ENCODE measurements around the gene RADIL.

Gene RADIL

GRCh38 chr7:4785371-4785770 lies 98.1 kb downstream of the RADIL start:
- no peak for DNase-seq (ENCODE audit: low spot score)
- TF ChIP-seq, protein P1, sequence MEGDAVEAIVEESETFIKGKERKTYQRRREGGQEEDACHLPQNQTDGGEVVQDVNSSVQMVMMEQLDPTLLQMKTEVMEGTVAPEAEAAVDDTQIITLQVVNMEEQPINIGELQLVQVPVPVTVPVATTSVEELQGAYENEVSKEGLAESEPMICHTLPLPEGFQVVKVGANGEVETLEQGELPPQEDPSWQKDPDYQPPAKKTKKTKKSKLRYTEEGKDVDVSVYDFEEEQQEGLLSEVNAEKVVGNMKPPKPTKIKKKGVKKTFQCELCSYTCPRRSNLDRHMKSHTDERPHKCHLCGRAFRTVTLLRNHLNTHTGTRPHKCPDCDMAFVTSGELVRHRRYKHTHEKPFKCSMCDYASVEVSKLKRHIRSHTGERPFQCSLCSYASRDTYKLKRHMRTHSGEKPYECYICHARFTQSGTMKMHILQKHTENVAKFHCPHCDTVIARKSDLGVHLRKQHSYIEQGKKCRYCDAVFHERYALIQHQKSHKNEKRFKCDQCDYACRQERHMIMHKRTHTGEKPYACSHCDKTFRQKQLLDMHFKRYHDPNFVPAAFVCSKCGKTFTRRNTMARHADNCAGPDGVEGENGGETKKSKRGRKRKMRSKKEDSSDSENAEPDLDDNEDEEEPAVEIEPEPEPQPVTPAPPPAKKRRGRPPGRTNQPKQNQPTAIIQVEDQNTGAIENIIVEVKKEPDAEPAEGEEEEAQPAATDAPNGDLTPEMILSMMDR (IDR thresholded peaks at IDR 0.05; ENCODE audit: borderline replicate concordance, control extremely low read depth, extremely low read depth, insufficient read depth, missing control alignments) = no peak
- in situ Hi-C loops (cut with MboI; ENCODE audit: low sequenced_read_pairs, unreplicated experiment) = no loop called here

DNA sequence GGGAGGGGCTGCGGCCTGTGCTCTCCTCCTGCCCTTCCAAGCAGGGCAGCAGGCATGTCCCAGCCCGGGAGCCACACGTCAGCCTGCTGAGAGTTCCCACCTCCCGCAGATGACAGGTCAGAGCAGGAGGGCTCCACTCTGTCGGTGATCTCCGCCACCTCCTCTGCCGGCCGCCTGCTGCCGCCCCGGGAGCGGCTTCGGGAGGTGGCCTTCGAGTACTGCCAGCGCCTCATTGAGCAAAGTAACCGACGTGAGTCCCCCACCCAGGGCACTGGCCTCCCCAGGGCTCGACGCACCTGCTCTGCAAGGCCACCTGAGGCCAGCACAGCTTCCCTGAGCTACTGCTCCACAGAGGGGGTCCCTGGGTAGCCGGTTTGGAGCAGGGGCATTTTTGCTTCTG lies 98.7 kb downstream of the RADIL start:
- in situ Hi-C loops (cut with MboI; ENCODE audit: low sequenced_read_pairs, unreplicated experiment) = no loop called here
- no peak for DNase-seq (ENCODE audit: low spot score)

GRCh38 chr7:4783762-4784351 lies 99.7 kb downstream of the RADIL start:
- TF ChIP-seq, protein P1 (IDR thresholded peaks at IDR 0.05; ENCODE audit: borderline replicate concordance, control extremely low read depth, extremely low read depth, insufficient read depth, missing control alignments) = no peak
- in situ Hi-C loops (cut with MboI; ENCODE audit: low sequenced_read_pairs, unreplicated experiment) = no loop called here

More for the DNA sequence above, 98.7 kb downstream of the RADIL start:
- TF ChIP-seq, protein P1 (IDR thresholded peaks at IDR 0.05; ENCODE audit: borderline replicate concordance, control extremely low read depth, extremely low read depth, insufficient read depth, missing control alignments) = no peak

GRCh38 chr7:4783292-4783652 lies 100.2 kb downstream of the RADIL start:
- in situ Hi-C loops (cut with MboI; ENCODE audit: low sequenced_read_pairs, unreplicated experiment) = no loop called here
- TF ChIP-seq, protein P1 (IDR thresholded peaks at IDR 0.05; ENCODE audit: borderline replicate concordance, control extremely low read depth, extremely low read depth, insufficient read depth, missing control alignments) = no peak

More at GRCh38 chr7:4783762-4784351, 99.7 kb downstream of the RADIL start:
- DNase-seq (ENCODE audit: low spot score) = no peak

GRCh38 chr7:4782333-4783291 lies 100.9 kb downstream of the RADIL start:
- DNase-seq (ENCODE audit: low spot score) = no peak
- TF ChIP-seq, protein P1 (IDR thresholded peaks at IDR 0.05; ENCODE audit: borderline replicate concordance, control extremely low read depth, extremely low read depth, insufficient read depth, missing control alignments) = no peak
- in situ Hi-C loops (cut with MboI; ENCODE audit: low sequenced_read_pairs, unreplicated experiment) = no loop called here

More at GRCh38 chr7:4783292-4783652, 100.2 kb downstream of the RADIL start:
- DNase-seq (ENCODE audit: low spot score) = no peak

DNA sequence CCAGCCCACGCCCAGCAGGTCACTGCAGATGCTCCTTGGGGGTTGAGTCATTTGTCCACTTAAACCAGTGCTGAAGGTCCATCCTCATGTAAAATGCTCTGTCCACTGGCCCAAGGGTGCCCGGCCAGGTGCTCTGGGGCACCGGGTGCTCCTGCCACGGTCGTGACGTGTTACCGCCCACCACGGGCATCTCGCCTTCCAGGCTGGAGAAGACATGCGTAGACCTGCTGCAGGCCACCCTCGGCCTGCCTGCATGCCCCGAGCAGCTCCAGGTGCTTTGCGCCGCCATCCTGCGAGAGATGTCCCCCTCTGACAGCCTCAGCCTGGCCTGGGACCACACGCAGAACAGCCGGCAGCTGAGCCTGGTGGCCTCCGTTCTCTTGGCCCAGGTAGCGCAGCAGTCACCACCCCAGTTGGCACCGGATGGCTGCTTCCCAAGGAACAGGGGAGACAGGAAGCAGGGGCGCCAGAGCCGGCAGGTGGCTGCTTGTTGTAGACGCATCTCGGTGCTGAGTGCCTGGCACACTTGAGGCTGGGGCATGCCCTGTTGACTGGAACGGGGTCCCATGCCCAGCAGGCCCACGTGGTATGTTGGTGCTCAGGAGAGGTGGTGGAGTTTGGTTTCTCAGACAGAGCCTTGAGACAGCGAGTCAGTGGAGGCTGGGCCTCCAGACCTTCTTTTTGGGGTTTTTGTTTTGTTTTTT lies 102.0 kb downstream of the RADIL start:
- DNase-seq (ENCODE audit: low spot score) = no peak
- TF ChIP-seq, protein P1 (IDR thresholded peaks at IDR 0.05; ENCODE audit: borderline replicate concordance, control extremely low read depth, extremely low read depth, insufficient read depth, missing control alignments) = no peak
- in situ Hi-C loops (cut with MboI; ENCODE audit: low sequenced_read_pairs, unreplicated experiment) = no loop called here

Measured in GM13976 (cell line).